NB4 (cell line): ENCODE results near the gene PAFAH1B2.

Experiments
- MYC ChIP-seq: IDR thresholded peaks from 2 replicates; pipeline ENCODE4 v1.6.1; 2011; ENCODE audit warnings: low read depth, low read length
- TF ChIP-seq, protein P1 (sequence below): IDR thresholded peaks from one replicate; pipeline ENCODE4 v1.5.1; 2012; ENCODE audit warnings: low read depth, low read length

GRCh38 chr11:117203069-117203407, 59.0 kb downstream of the PAFAH1B2 start:
- TF ChIP-seq MYC = no peak
- TF ChIP-seq, protein P1, sequence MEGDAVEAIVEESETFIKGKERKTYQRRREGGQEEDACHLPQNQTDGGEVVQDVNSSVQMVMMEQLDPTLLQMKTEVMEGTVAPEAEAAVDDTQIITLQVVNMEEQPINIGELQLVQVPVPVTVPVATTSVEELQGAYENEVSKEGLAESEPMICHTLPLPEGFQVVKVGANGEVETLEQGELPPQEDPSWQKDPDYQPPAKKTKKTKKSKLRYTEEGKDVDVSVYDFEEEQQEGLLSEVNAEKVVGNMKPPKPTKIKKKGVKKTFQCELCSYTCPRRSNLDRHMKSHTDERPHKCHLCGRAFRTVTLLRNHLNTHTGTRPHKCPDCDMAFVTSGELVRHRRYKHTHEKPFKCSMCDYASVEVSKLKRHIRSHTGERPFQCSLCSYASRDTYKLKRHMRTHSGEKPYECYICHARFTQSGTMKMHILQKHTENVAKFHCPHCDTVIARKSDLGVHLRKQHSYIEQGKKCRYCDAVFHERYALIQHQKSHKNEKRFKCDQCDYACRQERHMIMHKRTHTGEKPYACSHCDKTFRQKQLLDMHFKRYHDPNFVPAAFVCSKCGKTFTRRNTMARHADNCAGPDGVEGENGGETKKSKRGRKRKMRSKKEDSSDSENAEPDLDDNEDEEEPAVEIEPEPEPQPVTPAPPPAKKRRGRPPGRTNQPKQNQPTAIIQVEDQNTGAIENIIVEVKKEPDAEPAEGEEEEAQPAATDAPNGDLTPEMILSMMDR = no peak
